Gastroesophageal sphincter (tissue), 3 donors: ENCODE data around the gene YOD1.

Experiments used
- EP300 ChIP-seq: sonication (generic); formaldehyde crosslinking; IDR thresholded peaks from one replicate; pipeline ENCODE4 v1.6.1; 2017; ENCODE audit warnings: antibody characterized with exemption, mild to moderate bottlenecking
- POLR2A ChIP-seq, 2 donors: fragments of 450-650 bp; IDR thresholded peaks; one replicate each; pipeline ENCODE4 v1.6.1; 2017; ENCODE audit warnings: antibody characterized with exemption in 2 of 2, mild to moderate bottlenecking in 2 of 2, moderate library complexity in 1 of 2
- POLR2AphosphoS5 ChIP-seq: sonication (generic); formaldehyde crosslinking; IDR thresholded peaks from one replicate; pipeline ENCODE4 v1.6.1; 2017; ENCODE audit warnings: antibody characterized with exemption
- TF ChIP-seq, protein P1 (sequence below), 4 experiments: fragments of 200-600 bp in 2 of 4; fragments of 450-650 bp in 2 of 4; sonication (generic) in 1 of 4; IDR thresholded peaks; one replicate each; pipeline ENCODE4 v1.5.1; 2017 to 2019; ENCODE audit warnings: antibody characterized with exemption in 4 of 4, mild to moderate bottlenecking in 2 of 4, moderate library complexity in 2 of 4

DNA sequence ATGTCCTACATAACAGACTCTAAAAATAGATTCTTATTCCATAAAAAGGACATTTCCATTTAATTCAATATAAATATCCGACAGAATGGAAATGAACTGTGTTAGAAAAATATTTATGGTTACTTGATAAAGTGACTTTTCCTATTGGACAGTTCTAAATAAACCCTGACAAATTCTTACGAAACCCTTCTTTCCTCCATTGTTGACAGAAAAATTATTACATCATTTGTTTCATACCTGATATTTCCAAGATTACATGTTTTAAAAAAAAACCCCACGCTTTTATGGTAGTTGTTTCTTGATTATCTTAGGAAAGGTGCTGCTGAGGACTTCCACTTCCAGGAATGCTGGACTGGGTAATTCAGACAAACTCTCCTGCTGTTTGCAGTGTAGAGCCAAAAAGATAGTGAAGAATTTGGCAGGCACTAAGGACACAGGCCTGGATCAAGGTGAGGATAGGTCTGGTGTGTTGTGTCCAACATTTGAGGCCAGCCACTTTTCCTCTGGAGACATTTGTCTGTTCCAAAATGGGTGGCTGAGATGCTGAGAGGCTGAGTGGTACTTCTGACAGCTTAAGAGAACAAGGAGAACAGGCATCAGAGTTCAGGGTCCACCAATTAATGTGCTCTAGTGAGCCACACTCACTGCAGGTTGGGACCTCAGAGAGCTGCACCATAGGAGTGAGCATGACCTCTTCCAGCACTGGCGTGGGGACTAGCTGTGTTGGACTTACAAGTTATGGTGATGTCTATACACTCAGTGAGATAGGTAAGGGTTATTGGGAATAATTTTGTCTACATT is 11.4 kb downstream of the YOD1 start:
- TF ChIP-seq, protein P1, sequence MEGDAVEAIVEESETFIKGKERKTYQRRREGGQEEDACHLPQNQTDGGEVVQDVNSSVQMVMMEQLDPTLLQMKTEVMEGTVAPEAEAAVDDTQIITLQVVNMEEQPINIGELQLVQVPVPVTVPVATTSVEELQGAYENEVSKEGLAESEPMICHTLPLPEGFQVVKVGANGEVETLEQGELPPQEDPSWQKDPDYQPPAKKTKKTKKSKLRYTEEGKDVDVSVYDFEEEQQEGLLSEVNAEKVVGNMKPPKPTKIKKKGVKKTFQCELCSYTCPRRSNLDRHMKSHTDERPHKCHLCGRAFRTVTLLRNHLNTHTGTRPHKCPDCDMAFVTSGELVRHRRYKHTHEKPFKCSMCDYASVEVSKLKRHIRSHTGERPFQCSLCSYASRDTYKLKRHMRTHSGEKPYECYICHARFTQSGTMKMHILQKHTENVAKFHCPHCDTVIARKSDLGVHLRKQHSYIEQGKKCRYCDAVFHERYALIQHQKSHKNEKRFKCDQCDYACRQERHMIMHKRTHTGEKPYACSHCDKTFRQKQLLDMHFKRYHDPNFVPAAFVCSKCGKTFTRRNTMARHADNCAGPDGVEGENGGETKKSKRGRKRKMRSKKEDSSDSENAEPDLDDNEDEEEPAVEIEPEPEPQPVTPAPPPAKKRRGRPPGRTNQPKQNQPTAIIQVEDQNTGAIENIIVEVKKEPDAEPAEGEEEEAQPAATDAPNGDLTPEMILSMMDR (IDR thresholded peaks at IDR 0.05) = no peak
- TF ChIP-seq POLR2A (IDR thresholded peaks at IDR 0.05) = no peak
- no peak for TF ChIP-seq EP300
- no peak for TF ChIP-seq POLR2AphosphoS5
